NCI-H1436 treated with DMSO at 0.1 percent for 48 hours (cell line): Measurements from ENCODE around the gene ZC2HC1B.
"Not testable (repeated sequence)": the region's sequence is repeated elsewhere in the genome, so short reads cannot be mapped to it uniquely, and the experiment has no call there.

ENCODE experiments used
- DNase-seq: peaks from one replicate; lab custom pipeline; 2025; lab: John Stamatoyannopoulos, UW

The ZC2HC1B gene

DNA sequence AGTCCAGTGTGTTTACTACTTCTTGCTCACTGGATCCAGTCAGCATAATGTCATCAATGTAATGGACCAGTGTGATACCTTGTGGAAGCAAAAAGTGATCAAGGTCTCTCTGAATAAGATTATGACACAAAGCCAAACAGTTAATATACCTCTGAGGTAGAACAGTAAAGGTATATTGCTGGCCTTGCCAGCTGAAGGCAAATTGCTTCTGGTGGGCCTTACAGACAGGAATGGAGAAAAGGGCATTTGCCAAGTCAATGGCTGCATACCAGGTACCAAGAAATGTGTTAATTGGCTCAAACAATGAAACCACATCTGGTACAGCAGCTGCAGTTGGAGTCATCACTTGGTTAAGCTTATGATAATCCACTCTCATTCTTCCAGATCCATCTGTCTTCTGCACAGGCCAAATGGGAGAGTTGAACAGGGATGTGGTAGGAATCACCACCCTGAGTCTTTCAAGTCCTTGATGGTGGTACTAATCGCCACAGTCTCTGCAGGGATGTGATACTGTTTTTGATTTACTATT is 7.0 kb downstream of the ZC2HC1B start:
- DNase-seq, result not testable (repeated sequence)

DNA sequence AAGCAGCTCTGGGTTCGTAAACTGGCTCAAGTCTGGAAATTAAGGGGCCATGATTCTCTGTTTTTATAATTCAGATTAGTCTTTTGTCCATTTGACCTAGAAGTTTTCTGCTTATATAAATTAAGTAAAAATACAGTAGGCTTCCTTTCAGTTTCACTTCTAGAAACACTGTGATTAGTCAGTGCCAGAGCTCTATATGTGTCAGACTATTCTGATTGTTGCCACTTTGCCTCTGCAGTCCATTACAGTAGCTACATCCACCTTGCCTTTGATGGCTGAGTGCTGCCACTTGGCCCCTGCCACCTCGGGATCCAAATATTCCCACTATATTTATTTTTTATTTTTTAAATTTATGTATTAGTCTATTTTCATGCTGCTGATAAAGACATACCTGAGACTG is 7.9 kb downstream of the ZC2HC1B start:
- no peak for DNase-seq

DNA sequence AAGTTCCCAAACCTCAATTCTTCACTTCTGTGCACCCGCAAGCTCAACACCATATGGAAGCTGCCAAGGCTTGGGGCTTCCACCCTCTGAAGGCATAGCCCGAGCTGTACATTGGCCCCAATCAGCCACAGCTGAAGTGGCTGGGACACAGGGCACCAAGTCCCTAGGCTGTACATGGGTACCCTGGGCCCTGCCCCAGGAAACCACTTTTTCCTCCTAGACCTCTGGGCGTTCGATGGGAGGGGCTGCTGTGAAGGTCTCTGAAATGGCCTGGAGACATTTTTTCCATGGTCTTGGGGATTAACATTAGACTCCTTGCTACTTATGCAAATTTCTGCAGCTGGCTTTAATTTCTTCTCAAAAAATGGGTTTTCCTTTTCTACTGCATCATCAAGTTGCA is 9.3 kb downstream of the ZC2HC1B start:
- not testable (repeated sequence) for DNase-seq

DNA sequence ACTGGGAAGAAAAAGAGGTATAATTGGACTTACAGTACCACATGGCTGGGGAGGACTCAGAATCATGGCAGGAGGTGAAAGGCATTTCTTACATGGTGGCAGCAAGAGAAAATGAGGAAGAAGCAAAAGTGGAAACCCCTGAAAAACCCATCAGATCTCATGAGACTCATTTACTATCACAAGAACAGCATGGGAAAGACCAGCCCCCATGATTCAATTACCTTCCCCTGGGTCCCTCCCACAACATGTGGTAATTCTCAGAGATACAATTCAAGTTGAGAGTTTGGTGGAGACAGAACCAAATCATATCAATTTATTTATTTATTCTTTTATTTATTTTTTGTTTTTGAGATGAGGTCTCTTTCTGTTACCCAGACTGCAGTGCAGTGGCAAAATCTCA is 10.2 kb downstream of the ZC2HC1B start:
- DNase-seq, result not testable (repeated sequence)

DNA sequence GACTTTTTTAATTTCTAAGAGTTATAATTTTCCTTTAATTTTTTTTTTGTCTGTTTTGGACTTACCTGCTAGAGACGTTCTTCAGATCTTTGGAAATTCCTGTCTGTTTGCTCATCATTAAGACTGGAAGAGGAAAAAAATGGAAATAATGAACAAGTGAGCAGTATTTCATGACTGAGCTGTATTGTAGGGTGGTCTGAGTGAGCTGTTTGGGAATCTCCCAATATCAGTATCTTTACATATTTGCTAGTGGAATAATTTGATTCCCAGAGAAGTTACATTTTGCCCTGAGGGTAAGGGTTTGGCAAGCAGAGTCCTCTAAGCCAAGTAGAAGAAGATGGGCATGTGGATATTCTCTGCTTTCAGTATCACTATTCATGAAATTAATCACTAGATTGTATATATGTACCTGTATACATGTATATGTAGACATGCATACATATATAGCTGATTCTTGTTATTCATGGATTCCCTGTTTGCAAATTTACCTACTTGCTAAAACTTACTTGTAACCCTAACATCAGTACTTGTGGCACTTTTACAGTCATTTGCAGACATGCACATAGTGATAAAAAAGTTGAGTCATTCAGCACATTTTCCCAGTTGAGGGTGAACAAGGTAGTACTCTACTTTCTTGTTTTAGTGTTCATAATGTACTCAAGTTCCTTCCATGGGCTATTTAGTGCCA is 13.5 kb downstream of the ZC2HC1B start:
- DNase-seq, result no peak

DNA sequence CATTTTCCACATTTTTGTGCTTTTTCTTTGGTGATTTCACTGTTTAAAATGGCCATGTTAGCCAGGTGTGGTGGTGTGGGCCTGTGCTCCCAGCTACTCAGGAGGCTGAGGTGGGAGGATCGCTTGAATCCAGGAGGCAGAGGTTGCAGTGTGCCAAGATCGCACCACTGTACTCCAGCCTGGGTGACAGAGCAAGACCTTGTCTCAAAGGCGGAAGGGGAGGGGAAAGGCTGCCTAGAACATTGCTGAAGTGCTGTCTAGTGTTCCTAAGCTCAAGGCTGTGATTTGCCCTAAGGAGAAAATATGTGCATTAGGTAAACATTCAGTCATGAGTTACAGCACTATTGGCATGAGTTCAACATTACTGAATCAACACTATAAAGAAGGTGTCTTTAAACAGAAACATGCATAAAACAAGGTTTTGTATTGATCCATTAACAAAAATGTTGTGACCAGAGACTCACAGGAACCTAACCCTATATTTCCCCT is 14.0 kb downstream of the ZC2HC1B start:
- no peak for DNase-seq

DNA sequence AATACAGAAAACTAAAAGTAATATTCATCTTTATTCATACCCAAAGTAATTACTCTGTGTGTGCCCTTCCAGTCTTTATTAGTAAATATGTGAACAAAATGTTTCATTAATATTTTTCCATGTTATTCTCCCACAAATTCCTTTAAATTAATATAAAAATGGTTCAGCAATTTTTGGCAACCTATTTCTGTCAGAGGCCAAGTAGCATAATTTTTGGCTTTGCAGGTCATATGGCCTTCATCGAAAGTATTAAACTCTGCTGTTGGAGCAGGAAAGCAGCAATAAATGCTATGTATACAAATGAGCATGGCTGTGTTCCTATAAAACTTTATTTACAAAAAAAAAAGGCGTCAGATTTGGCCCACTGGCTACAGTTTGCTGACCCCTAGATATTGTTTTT is 16.1 kb downstream of the ZC2HC1B start:
- no peak for DNase-seq

DNA sequence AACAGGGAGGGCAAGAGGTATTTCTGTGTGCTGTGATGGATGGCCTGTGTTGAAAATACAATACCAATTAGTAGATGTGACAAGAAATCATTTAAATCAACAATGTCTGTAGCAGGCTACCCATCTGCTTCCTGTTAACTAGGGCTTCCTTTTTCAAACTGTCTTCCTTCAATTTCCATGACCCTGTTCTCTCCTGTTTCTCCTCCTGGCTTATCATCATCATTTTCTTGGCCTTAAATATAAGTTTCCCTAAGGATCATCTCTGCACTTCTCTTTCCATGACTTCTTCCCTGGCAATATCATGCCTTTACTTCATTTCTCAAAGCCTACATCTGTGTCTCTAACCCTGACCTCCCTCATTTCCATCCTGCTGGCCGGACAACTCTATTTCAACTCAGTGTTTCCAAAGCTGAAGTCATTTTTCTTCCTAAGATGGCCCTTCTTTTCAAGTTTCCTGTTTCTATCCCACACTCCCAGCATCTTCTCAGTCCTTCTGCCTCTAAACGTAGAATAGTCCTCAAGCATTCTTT is 18.2 kb downstream of the ZC2HC1B start:
- DNase-seq, result no peak

DNA sequence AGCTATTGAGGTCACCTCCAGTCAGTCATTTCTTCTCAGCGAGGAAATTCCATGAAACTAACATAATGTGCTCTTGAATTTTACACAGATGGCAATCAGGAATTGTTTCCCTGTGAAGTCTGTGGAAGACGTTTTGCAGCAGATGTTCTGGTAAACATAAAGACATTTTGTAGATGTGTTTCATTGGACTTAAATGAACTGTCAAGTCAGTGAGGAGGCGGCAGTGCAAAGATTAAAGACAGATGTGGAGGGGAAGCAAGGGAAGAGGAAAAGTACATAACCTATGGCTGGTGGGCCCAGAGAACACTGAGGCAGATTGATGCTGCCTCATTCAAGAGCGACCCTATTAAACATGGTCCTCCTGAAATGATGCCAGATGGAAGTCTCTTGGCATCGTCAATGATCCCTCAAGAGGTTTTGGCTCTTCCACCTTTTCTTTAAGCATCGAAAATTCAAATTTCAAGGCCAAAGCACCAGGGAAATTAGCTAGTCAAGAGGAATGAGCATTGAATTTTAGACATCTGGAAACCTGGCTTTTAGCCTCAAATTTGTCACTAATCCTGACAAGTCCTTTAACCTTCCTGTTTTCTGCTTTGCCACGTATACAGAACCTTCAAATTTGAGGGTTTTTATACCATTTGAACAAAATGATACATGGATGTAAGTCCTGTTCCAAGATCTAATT is 20.1 kb downstream of the ZC2HC1B start:
- DNase-seq, result no peak

DNA sequence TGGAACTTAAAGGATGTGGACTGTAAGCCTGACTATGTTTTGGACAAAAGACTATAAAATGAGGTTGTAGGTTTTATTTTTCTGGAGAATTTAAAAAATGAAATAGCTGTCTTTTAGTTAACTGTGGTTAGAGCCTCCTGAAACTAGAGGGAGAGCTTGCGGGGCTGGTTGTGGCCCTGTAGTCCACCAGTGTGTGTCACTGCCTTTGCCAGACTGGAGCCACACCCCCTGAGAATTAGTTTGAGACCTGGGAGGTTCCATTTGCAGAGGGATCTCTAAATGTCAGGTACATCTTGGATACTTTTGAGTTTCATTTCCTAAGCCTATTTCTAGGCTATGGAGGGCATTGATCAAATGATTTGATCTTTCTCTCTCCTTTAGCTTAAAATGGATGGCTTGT is 20.8 kb downstream of the ZC2HC1B start:
- DNase-seq, result no peak

DNA sequence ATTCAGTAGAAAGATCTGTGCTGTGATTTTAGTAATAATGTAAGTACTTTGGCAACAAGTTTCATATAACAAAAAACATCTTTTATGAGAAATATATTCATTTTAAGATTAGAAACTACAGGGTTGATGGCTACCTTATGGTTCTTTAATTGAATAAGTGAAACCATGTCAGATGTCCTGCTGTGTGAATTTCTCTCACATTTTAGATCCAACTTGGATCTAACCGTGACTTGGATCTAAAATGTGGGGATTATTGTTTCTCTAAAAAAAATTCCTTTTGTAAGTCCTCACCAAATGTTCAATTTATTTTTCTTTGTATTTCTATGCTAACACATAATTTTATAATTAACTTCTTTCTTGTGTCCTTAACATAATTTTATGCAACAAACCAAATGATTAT is 30.4 kb downstream of the ZC2HC1B start:
- DNase-seq, result no peak

DNA sequence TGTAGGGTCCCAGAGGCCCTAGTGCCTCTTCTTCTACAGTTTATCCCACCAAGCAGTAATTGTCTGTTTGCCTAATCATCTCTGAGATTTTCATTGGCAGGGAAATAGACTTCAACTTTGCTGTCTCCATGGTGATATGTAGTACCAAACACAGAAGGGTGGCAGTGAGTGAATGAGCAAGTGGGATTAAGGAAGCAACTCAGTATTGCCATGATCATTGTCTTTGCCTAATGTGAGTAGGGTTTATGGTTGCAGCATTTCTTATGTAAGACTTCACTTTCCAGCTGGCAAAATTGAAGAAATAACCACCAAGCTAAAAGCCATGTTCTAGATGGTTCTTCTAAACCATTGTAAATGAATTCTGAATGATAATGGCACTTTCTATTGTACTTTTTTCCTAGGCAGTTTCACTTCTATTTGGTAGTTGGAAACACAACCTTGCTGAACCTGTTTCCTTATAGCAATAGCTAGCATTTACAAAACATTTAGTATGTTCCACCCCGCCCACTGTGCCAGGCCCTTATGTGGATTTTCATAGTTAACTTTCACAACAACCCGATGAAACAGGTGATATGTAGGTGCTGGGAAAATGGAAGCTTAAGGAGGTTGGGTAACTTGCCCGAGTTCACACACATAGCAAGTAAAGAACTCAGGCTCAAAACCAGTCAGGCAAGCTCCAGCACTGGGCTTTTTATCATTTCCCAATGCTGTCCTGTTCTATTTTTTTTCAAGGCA is 32.0 kb downstream of the ZC2HC1B start:
- DNase-seq, result no peak

DNA sequence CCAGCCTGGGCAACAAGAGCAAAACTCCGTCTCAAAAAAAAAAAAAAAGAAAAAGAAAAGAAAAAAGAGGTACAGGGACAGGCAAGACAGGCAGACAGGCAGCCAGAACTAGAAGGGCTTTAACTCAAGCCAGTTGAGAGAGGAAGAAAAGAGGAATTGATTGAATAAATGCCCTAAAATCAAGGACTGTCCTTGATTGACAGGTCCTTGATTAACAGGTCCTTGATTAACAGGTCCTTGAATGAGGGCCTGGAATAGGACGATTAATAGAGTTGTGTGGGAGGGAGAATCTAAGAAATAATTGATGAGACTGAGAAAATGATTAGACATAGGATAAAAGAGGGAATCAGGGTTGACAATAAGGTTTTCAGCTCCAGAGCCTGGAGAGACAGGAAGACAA is 36.1 kb downstream of the ZC2HC1B start:
- no peak for DNase-seq

DNA sequence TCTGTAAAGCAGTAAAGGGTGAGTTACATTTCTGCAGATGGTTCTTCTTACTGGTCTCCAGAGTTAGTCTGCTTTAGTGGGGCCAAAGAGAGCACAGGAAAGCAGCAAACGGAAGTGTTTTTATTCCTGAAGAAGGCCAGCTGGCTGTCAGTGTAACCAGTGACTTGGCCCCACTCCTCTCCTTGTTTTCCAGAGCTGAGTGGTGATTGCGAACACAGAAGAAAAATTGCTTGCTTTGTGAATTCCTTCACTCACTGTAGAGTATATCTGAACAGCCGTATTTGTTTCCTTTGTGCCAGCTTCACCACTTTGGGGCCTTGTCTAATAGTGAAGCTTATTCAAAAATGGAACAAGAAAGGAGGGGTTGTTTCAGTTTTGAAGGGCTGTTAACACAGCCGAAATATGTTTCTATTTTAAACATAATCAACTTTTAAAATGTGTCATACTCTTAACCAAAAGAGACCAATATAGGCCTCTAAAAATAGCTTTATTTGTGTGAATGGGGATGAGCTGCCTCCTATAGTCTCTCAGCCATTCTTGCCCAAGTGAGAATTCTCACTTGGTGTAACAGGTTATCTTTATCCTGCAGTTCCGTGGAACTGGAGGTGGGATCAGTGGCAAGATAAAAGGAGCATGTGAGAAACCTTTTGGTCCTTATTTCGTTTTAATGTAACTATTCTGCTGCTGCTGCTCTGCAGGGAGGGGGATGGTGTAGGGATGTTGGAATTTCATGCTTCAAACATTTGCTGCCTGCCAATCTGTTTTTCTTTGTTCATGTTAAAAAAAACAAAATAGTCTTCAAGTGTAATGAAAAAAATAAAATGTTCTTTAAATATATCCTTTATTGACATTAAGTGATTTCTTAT is 37.8 kb downstream of the ZC2HC1B start:
- no peak for DNase-seq

DNA sequence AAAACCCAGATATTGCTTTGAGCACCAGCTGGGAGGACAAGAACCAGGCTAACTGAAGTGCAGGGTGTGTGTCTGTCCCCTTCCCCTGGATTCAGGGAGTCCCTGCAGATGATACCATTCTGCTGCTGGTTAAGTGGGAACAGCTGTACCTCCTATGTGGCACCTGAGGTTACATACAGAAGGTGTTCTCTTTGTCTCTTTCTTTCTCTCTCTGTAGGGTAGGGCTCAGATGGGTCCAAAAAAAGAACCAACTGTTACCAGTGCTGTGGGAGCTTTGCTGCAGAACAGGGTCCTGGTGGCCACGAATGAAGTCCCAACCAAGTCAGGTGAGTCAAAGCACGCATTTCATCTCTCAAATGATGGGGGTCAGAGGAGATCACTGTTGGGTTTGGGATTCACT is 38.6 kb downstream of the ZC2HC1B start:
- no peak for DNase-seq

DNA sequence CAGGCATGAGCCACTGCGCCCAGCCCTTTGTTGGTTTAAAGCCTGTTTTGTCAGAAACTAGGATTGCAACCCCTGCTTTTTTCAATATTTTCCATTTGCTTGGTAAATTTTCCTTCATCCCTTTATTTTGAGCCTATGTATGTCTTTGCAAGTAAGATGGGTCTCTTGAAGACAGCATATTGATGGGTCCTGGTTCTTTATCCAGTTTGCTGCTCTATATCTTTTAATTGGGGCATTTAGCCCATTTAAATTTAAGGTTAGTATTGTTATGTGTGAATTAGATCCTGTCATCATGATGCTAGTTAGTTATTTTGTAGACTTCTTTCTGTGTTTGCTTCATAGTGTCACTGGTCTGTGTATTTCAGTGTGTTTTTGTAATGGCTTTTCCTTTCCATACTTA is 46.8 kb downstream of the ZC2HC1B start:
- no peak for DNase-seq

DNA sequence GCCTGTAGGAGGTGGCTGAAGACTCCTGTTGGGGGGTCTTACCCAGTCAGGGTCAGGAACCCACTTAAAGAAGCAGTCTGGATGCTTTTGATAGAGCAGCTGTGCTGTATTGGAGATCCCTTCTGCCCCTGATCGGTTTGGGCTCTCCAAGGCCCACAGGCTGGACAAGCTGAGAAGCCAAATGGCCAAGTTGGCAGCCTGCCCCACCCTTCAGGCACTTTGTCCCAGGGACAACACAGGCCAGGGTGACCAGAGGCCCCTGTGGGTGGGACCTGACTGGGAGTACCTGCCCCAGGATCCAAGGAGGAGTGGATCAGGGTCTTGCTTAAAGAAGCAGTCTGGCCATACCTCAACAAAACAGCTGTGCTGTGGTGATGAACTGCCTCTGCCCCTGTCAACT is 48.4 kb downstream of the ZC2HC1B start:
- no peak for DNase-seq

DNA sequence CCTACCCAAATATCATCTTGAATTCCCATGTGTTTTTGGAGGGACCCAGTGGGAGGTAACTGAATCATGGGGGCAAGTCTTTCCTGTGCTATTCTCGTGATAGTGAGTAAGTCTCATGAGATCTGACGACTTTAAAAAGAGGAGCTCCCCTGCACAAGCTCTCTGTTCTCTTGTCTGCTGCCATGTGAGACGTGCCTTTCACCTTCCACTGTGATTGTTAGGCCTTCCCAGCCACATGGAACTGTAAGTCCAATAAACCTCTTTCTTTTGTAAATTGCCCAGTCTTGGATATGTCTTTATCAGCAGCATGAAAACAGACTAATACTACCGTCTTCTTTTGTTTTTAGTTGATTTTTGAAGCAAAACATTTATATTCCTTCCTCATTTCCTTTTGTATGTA is 52.8 kb downstream of the ZC2HC1B start:
- DNase-seq, result not testable (repeated sequence)

DNA sequence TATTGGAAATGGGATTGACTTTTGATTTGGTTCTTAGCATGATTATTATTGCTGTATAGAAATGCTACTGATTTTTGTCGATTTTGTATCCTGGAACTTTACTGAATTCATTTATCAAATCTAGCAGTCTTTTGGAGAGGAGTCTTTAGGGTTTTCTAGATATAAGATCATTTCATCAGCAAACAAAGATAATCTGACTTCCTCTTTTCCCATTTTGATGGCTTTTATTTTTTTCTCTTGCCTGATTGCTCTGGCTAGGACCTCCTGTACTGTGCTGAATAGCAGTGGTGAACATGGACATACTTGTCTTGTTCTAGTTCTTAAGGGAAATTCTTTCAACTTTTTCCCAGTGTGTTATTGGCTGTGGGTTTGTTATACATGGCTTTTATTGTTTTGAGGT is 64.6 kb downstream of the ZC2HC1B start:
- DNase-seq, result no peak

DNA sequence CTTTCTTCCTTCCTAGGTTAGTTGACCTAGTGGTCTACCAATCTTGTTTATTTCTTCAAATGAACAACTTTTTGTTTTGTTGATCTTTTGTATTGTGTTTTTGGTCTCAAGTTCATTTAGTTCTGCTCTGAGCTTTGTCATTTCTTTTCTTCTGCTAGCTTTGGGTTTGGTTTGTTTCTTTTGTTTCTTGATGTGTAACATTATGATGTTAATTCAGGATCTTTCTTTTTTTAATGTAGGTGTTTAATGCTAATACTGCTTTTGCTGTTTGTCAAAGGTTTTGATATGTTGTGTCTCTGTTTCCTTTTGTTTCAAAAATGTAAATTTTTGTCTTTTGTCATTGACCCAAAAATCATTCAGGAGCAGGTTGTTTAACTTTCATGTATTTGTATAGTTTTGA is 65.7 kb downstream of the ZC2HC1B start:
- no peak for DNase-seq

DNA sequence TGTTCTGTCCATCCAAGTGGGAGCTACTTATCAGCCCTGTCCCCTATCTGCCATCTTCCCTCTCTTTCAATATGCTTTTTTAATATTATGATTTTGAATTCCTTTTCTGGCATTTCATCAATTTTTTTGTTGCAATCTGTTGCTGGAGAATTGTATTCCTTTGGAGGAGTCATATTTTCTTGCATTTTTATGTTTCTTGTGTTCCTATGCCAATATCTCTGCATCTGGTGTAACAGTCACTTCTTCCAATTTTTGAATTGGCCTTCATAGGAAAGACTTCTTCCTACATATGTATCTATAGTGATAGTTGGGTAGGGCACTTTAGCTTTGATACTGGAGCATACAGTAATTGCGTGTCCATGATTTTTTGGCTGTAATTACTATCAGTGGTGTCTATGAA is 70.1 kb downstream of the ZC2HC1B start:
- no peak for DNase-seq

DNA sequence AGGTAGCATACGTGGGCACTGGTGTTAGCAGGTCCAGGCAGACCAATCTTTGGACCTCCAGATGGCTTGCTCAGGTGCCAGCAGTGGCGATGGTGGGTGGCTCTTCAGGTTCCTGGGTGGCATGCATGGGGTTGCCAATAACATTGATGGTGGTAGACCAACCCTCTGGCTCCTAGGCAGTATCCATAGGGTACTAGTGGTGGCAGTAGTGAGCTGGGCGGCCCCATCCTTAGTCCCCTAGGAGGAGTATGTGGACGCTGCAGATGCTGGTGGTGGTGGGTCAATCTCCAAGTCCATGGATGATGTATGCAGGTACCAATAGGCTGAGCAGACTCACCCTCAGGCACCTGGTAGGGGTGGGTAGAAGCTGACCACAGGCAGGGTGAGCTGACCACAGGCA is 70.6 kb downstream of the ZC2HC1B start:
- no peak for DNase-seq
